HepG2 (cell line): ENCODE results near the gene MIA3. TPM values are rescaled to one million over a fixed set of nuclear protein-coding genes. Genes with fewer than 3 reads are reported as not detected.

ENCODE experiments used
- ATAC-seq: fragments of 200-7000 bp; cut with Tn5 transposase; 3 replicates; pipeline ENCODE4 v1.9.1; 2020; ENCODE audit warnings: mild to moderate bottlenecking, moderate library complexity
- BruUV-seq: library from RNA; stranded (reverse); fragments of 400-500 nt; replicated peaks from 2 replicates; lab custom pipeline; 2021; lab: Mats Ljungman, UMichigan
- CTCF ChIA-PET: fragments of 300-600 bp; formaldehyde crosslinking; extraction: SDS; loops from one replicate; lab custom pipeline; 2021; ENCODE audit warnings: low total read pairs, inconsistent platforms, low intra/inter-chr PET ratio; lab: Yijun Ruan, JAX
- POLR2A ChIA-PET: fragments of 350-600 bp; sonication (Branson Sonifier 250); formaldehyde crosslinking; loops from one replicate; lab custom pipeline; 2020; ENCODE audit warnings: antibody characterized with exemption, inconsistent platforms; lab: Yijun Ruan, JAX
- DNase-seq: peaks from one replicate; pipeline ENCODE4 v3.0.0-alpha.2; 2015; ENCODE audit warnings: low spot score
- FAIRE-seq: peaks from 3 replicates; lab custom pipeline; 2011; peaks lifted over from hg19 to GRCh38; lab: Jason Lieb, UNC
- H2AFZ ChIP-seq: one replicate; pipeline ENCODE4 v1.6.1; 2011; ENCODE audit warnings: low read length, inconsistent platforms
- H3K27ac ChIP-seq: fragments of 300-600 bp; 3 replicates; pipeline ENCODE4 v1.8.0; 2011; ENCODE audit warnings: mixed run types, mild to moderate bottlenecking, mixed read lengths, low read length, inconsistent platforms; ENCODE audit not compliant: insufficient read depth; ENCODE audit errors: extremely low read length
- H3K27me3 ChIP-seq, 2 experiments: fragments of 200-600 bp in 1 of 2; 2 replicates in 1 of 2; 3 replicates in 1 of 2; pipeline versions ENCODE4 v1.6.0 to v1.8.0; 2011; ENCODE audit warnings: low read length in 2 of 2, mild to moderate bottlenecking in 2 of 2, moderate library complexity in 2 of 2, inconsistent platforms in 1 of 2; ENCODE audit not compliant: insufficient read depth in 2 of 2, control insufficient read depth in 1 of 2
- H3K36me3 ChIP-seq, 2 experiments: fragments of 200-600 bp in 1 of 2; replicated peaks in 1 of 2; 2 replicates in 1 of 2; 3 replicates in 1 of 2; pipeline versions ENCODE4 v1.5.1 to v1.8.0; 2011; ENCODE audit warnings: low read length in 2 of 2, inconsistent platforms in 1 of 2; ENCODE audit not compliant: insufficient read depth in 2 of 2, control insufficient read depth in 1 of 2
- H3K4me1 ChIP-seq: 2 replicates; pipeline ENCODE4 v1.5.1; 2012; ENCODE audit warnings: low read length, inconsistent platforms; ENCODE audit not compliant: insufficient read depth
- H3K4me2 ChIP-seq: 2 replicates; pipeline ENCODE4 v1.6.0; 2011; ENCODE audit warnings: low read depth, low read length, inconsistent platforms
- H3K4me3 ChIP-seq, 3 experiments: fragments of 200-600 bp in 1 of 3; sonication (generic), shearing (Covaris generic) in 1 of 3; replicated peaks in 1 of 3; 2 replicates each; pipeline ENCODE4 v1.5.1; 2011 to 2016; ENCODE audit warnings: low read length in 3 of 3, inconsistent platforms in 2 of 3, low read depth in 2 of 3, mild to moderate bottlenecking in 2 of 3, control low read depth in 1 of 3, mixed read lengths in 1 of 3; ENCODE audit not compliant: insufficient read depth in 1 of 3
- H3K79me2 ChIP-seq: one replicate; pipeline ENCODE4 v1.6.1; 2011; ENCODE audit warnings: low read length, inconsistent platforms; ENCODE audit not compliant: insufficient read depth
- H3K9ac ChIP-seq: 2 replicates; pipeline ENCODE4 v1.6.0; 2011; ENCODE audit warnings: mild to moderate bottlenecking, low read depth, low read length, inconsistent platforms; ENCODE audit not compliant: insufficient read depth
- H3K9me3 ChIP-seq: 2 replicates; pipeline ENCODE4 v1.5.1; 2012; ENCODE audit warnings: mild to moderate bottlenecking, low read length
- H4K20me1 ChIP-seq: 2 replicates; pipeline ENCODE4 v1.6.0; 2011; ENCODE audit warnings: inconsistent platforms, mild to moderate bottlenecking, low read length, moderate library complexity; ENCODE audit not compliant: insufficient read depth
- GATAD2A ChIP-seq: IDR thresholded peaks from 2 replicates; pipeline ENCODE4 v1.6.1; 2016
- KDM5B ChIP-seq: sonication (generic); formaldehyde crosslinking; IDR thresholded peaks from 2 replicates; pipeline ENCODE4 v1.4.0; 2020; ENCODE audit warnings: missing genetic modification reagents, mild to moderate bottlenecking, borderline replicate concordance
- KLF16 ChIP-seq, 2 experiments: sonication (generic) in 1 of 2; formaldehyde crosslinking in 1 of 2; IDR thresholded peaks; 2 replicates each; pipeline versions ENCODE4 v1.6.1 to v1.8.0; 2016 to 2023; ENCODE audit warnings: missing genetic modification reagents in 2 of 2, missing compliant biosample characterization in 1 of 2
- MED1 ChIP-seq: sonication (generic); formaldehyde crosslinking; IDR thresholded peaks from 2 replicates; pipeline ENCODE4 v1.4.0; 2020; ENCODE audit warnings: missing genetic modification reagents
- RAD21 ChIP-seq: fragments of 450-650 bp; formaldehyde crosslinking; IDR thresholded peaks from 2 replicates; pipeline ENCODE4 v1.5.0; 2020; ENCODE audit warnings: mild to moderate bottlenecking
- SALL2 ChIP-seq: sonication (generic); formaldehyde crosslinking; IDR thresholded peaks from 2 replicates; pipeline ENCODE4 v1.8.1; 2023; ENCODE audit warnings: mild to moderate bottlenecking, missing genetic modification reagents, inconsistent platforms
- SATB2 ChIP-seq: sonication (generic); formaldehyde crosslinking; IDR thresholded peaks from 2 replicates; pipeline ENCODE4 v1.5.0; 2020; ENCODE audit warnings: missing genetic modification reagents
- SMC3 ChIP-seq: IDR thresholded peaks from 2 replicates; pipeline ENCODE4 v1.6.1; 2011; ENCODE audit warnings: low read length, improper control_type of control experiment
- SNAPC2 ChIP-seq: sonication (generic); formaldehyde crosslinking; IDR thresholded peaks from 2 replicates; pipeline ENCODE4 v1.8.1; 2022; ENCODE audit warnings: mild to moderate bottlenecking, missing genetic modification reagents
- STAG1 ChIP-seq: sonication (generic); formaldehyde crosslinking; IDR thresholded peaks from 2 replicates; pipeline ENCODE4 v1.4.0; 2020; ENCODE audit warnings: missing genetic modification reagents
- ZNF24 ChIP-seq: fragments of 450-650 bp; IDR thresholded peaks from 2 replicates; pipeline ENCODE4 v1.6.1; 2017; ENCODE audit warnings: antibody characterized with exemption, mild to moderate bottlenecking
- ZNF3 ChIP-seq: IDR thresholded peaks from 2 replicates; pipeline ENCODE4 v1.7.0; 2017; ENCODE audit warnings: inconsistent platforms
- WGBS: methylation state at CpG from one replicate; pipeline ENCODE4 v1.1.6; 2017; ENCODE audit warnings: low lambda C conversion rate; 5-methylcytosine and 5-hydroxymethylcytosine counted together
- in situ Hi-C: cut with HindIII; loops from 2 replicates; pipeline ENCODE4 v1.10.0; 2017; ENCODE audit warnings: low pct_unique_long_range_greater_than_20kb; ENCODE audit not compliant: extremely low pct_ligation_motif_present
- intact Hi-C: fragments of 100-400 bp; cut with micrococcal nuclease; formaldehyde crosslinking; loops from one replicate; pipeline ENCODE4 v1.10.0; 2022; ENCODE audit not compliant: unreplicated experiment
- polyA plus RNA-seq, 8 experiments: library from polyadenylated mRNA; depleted of rRNA in 3 of 8; stranded (reverse) in 7 of 8; unstranded in 1 of 8; fragments of >200 nt; fragmentation: Illumina TruSeq in 4 of 8; extraction: Trizol in 4 of 8; gene quantifications; 2 replicates each; pipeline versions ENCODE4 v1.2.1 to v1.2.3, GENCODE V29; 2011 to 2016; ENCODE audit warnings: low read depth in 4 of 8, missing spikeins in 1 of 8, mixed read lengths in 1 of 8; ENCODE audit not compliant: insufficient read depth in 1 of 8
- total RNA-seq, 5 experiments: library from RNA; depleted of rRNA; stranded (reverse); fragments of >200 nt; fragmentation: Illumina TruSeq; extraction: Trizol; gene quantifications; 2 replicates each; pipeline ENCODE4 v1.2.3, GENCODE V29; 2016; ENCODE audit warnings: low read depth in 1 of 5
- TF ChIP-seq, protein P1 (sequence below): sonication (generic); formaldehyde crosslinking; IDR thresholded peaks from 2 replicates; pipeline ENCODE4 v1.4.0; 2020; ENCODE audit warnings: missing genetic modification reagents
- TF ChIP-seq, protein P2 (sequence below): sonication (generic); formaldehyde crosslinking; IDR thresholded peaks from 2 replicates; pipeline ENCODE4 v1.8.0; 2023; ENCODE audit warnings: mild to moderate bottlenecking, missing genetic modification reagents
- TF ChIP-seq, protein P3 (sequence below): sonication (generic); formaldehyde crosslinking; IDR thresholded peaks from 2 replicates; pipeline ENCODE4 v1.4.0; 2020; ENCODE audit warnings: missing genetic modification reagents
- TF ChIP-seq, protein P4 (sequence below): IDR thresholded peaks from 2 replicates; pipeline ENCODE4 v1.6.1; 2018; ENCODE audit warnings: missing genetic modification reagents, mild to moderate bottlenecking, missing compliant biosample characterization

MIA3 gene
- total and polyA plus RNA-seq, 2 of the 13 experiments (the other 11 are each of a cell fraction or from before 2014, with no cell fraction given): 45.6 to 48.7 TPM

DNA sequence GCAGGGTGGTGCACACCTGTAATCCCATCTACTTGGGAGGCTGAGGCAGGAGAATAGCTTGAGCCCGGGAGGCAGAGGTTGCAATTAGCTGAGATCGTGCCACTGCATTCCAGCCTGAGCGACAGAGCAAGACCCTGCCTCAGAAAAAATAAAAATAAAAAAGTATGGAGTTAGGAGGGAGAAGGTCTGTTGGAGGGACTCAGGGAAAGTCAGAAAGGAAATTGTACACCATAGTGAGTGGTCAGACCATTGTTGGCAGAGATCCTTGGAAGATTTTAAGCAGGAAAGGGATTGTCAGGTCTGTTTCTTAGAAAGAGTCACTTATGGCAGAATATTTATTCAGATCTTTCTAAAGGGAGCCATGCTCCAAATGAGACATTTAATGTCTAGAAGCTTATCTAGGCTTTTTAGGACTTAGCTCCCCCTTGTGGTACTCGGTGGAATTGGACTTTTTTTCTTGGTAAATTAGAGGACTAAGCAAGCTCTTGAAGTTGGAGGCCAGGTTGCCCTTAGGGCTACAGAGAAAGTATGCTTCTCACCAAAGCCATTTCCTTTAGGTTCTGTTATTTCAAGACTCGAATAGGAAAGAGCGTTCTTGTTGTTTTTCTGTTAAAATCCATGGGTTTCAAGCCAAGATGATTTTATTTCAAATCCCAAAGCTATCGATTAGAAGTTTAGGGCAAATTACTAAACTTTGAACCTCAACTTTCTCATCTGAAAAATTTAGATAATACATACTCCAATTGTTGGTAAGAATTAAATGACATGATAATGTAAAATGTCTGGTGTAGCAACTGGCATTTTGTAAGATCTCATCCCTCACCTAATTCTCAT lies 16.5 kb downstream of the MIA3 start:
- POLR2A ChIA-PET: interaction anchor here (1.0 to 1.7 kb wide), 3 partner anchors 9 to 169 kb away, joined by 3 to 13 read pairs (median 7); no protein-coding TSS in a partner anchor
- no peaks in the 10 kb centered on the region for H3K27me3 ChIP-seq
- no peaks in the 10 kb centered on the region for H3K4me1 ChIP-seq
- CTCF ChIA-PET: interaction anchor here (1.6 to 4.8 kb wide), 2 partner anchors 90 to 169 kb away, joined by 5 to 44 read pairs; no protein-coding TSS in a partner anchor
- in situ Hi-C loops (loop anchor here (5.0 kb wide), 1 partner anchor 167 kb away; no protein-coding TSS in a partner anchor), intact Hi-C loops (loop anchor here (1.0 kb wide), 2 partner anchors 91 to 169 kb away; no protein-coding TSS in a partner anchor)
- FAIRE-seq (peak; percentile 70), ATAC-seq (peak; percentile 84), DNase-seq (peak; percentile 87)
- H3K9ac ChIP-seq: no peak overlapping the region
- no peak overlapping the region for H3K4me2 ChIP-seq
- no peak overlapping the region for H3K27ac ChIP-seq
- H3K4me3 ChIP-seq: no peak overlapping the region
- WGBS: 43% methylated on average over 7 of the region's 7 CpGs
- BruUV-seq: no TSS peak
- no peaks in the 10 kb centered on the region for H3K9me3 ChIP-seq
- no peak overlapping the region for H2AFZ ChIP-seq
- no peaks in the 10 kb centered on the region for H4K20me1 ChIP-seq
- no peaks in the 10 kb centered on the region for H3K79me2 ChIP-seq
- H3K36me3 ChIP-seq: peaks cover 9 to 75% of the 10 kb centered on the region in 2 experiments
- peak; percentile 84 for TF ChIP-seq SMC3
- TF ChIP-seq, protein P1, sequence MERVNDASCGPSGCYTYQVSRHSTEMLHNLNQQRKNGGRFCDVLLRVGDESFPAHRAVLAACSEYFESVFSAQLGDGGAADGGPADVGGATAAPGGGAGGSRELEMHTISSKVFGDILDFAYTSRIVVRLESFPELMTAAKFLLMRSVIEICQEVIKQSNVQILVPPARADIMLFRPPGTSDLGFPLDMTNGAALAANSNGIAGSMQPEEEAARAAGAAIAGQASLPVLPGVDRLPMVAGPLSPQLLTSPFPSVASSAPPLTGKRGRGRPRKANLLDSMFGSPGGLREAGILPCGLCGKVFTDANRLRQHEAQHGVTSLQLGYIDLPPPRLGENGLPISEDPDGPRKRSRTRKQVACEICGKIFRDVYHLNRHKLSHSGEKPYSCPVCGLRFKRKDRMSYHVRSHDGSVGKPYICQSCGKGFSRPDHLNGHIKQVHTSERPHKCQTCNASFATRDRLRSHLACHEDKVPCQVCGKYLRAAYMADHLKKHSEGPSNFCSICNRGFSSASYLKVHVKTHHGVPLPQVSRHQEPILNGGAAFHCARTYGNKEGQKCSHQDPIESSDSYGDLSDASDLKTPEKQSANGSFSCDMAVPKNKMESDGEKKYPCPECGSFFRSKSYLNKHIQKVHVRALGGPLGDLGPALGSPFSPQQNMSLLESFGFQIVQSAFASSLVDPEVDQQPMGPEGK (CRISPR knock-in tag): no peak
- no peak for TF ChIP-seq SALL2 (CRISPR knock-in tag)
- TF ChIP-seq, protein P2, sequence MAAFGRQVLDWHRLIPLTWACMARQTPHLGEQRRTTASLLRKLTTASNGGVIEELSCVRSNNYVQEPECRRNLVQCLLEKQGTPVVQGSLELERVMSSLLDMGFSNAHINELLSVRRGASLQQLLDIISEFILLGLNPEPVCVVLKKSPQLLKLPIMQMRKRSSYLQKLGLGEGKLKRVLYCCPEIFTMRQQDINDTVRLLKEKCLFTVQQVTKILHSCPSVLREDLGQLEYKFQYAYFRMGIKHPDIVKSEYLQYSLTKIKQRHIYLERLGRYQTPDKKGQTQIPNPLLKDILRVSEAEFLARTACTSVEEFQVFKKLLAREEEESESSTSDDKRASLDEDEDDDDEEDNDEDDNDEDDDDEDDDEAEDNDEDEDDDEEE (CRISPR knock-in tag): no peak
- peak; percentile 61; the same call in 1 of the 2 replicates for TF ChIP-seq RAD21
- TF ChIP-seq, protein P3, sequence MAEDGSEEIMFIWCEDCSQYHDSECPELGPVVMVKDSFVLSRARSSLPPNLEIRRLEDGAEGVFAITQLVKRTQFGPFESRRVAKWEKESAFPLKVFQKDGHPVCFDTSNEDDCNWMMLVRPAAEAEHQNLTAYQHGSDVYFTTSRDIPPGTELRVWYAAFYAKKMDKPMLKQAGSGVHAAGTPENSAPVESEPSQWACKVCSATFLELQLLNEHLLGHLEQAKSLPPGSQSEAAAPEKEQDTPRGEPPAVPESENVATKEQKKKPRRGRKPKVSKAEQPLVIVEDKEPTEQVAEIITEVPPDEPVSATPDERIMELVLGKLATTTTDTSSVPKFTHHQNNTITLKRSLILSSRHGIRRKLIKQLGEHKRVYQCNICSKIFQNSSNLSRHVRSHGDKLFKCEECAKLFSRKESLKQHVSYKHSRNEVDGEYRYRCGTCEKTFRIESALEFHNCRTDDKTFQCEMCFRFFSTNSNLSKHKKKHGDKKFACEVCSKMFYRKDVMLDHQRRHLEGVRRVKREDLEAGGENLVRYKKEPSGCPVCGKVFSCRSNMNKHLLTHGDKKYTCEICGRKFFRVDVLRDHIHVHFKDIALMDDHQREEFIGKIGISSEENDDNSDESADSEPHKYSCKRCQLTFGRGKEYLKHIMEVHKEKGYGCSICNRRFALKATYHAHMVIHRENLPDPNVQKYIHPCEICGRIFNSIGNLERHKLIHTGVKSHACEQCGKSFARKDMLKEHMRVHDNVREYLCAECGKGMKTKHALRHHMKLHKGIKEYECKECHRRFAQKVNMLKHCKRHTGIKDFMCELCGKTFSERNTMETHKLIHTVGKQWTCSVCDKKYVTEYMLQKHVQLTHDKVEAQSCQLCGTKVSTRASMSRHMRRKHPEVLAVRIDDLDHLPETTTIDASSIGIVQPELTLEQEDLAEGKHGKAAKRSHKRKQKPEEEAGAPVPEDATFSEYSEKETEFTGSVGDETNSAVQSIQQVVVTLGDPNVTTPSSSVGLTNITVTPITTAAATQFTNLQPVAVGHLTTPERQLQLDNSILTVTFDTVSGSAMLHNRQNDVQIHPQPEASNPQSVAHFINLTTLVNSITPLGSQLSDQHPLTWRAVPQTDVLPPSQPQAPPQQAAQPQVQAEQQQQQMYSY (CRISPR knock-in tag): no peak
- TF ChIP-seq SATB2 (CRISPR knock-in tag): no peak
- TF ChIP-seq, protein P4, sequence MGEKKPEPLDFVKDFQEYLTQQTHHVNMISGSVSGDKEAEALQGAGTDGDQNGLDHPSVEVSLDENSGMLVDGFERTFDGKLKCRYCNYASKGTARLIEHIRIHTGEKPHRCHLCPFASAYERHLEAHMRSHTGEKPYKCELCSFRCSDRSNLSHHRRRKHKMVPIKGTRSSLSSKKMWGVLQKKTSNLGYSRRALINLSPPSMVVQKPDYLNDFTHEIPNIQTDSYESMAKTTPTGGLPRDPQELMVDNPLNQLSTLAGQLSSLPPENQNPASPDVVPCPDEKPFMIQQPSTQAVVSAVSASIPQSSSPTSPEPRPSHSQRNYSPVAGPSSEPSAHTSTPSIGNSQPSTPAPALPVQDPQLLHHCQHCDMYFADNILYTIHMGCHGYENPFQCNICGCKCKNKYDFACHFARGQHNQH (CRISPR knock-in tag): no peak
- no peak for TF ChIP-seq SNAPC2 (CRISPR knock-in tag)
- TF ChIP-seq GATAD2A (CRISPR knock-in tag): peak; percentile 45; the same call in 1 of the 2 replicates
- 0 out of 4 replicates have a peak, but pooled peaks of 1 of the 2 experiments have one; percentile 27 for TF ChIP-seq KLF16 (CRISPR knock-in tag; IDR thresholded peaks at IDR 0.05)
- peak; percentile 76 for TF ChIP-seq STAG1 (CRISPR knock-in tag)
- no peak for TF ChIP-seq ZNF24
- TF ChIP-seq MED1 (CRISPR knock-in tag): 0 out of 2 replicates have a peak, but pooled peaks have one; percentile 18
- TF ChIP-seq KDM5B (CRISPR knock-in tag): no peak
- TF ChIP-seq ZNF3 (CRISPR knock-in tag): no peak
